G401 (cell line): ENCODE data around the gene NANOS3. TPM values are rescaled to one million over a fixed set of nuclear protein-coding genes. Genes with fewer than 3 reads are reported as not detected.
A peak's percentile ranks its signal among the peaks of the same experiment; 100 is the strongest.

Experiments used
- DNase-seq: peaks from one replicate; pipeline ENCODE4 v3.0.0-alpha.2; 2015; ENCODE audit warnings: low spot score
- in situ Hi-C: cut with HindIII; loops from 2 replicates; pipeline ENCODE4 v1.10.0; 2016; ENCODE audit warnings: low sequenced_read_pairs, mixed read lengths
- total RNA-seq: library from RNA; depleted of rRNA; stranded (reverse); fragments of >200 nt; shearing (Covaris generic); gene quantifications from 2 replicates; pipeline ENCODE4 v1.2.3, GENCODE V29; 2014

NANOS3 gene
- total RNA-seq, 1 experiment from 2014 or later = 3.0 TPM

DNA sequence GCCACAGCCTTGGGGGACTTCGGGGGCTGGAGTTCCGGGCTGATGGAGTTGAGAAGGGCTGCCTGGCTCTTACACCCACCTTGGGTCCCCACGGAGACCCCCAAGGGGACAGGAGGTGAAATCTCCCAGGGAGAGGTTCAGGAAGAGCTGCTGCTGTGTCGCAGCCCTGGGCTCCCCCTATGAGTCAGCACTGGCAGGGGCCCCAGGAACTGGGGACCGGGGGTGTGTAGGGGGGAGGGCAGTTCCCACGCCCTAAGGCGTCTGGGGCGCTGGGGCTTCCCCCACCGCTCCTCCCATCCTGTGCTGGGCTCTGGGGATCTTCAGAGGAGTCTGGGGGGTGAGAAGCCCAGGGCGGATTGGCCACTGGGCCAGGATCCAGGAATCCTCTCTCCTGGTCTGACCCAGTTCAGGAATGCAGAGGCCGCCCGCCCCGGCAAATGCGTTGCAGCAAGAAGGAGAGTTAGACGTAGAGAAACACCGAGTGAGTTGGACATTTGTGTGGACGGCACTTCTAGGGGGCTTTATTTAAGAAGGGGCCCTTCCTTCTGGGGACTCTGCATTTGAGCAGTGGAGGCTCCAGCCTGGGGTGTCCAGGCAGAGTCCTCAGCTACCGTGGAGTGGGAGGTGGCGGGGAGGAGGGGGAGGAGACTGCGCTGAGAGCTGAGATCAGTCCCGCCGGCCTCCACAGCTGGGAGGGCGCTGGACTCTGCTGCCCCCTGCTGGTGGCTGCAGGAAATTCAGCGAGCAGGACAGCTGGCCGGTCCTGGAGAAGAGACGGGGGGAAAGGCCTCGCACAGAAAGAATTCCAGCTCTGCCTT, 15.0 kb upstream of the NANOS3 start:
- peak; percentile 85 for DNase-seq
- in situ Hi-C loops = no loop called here

DNA sequence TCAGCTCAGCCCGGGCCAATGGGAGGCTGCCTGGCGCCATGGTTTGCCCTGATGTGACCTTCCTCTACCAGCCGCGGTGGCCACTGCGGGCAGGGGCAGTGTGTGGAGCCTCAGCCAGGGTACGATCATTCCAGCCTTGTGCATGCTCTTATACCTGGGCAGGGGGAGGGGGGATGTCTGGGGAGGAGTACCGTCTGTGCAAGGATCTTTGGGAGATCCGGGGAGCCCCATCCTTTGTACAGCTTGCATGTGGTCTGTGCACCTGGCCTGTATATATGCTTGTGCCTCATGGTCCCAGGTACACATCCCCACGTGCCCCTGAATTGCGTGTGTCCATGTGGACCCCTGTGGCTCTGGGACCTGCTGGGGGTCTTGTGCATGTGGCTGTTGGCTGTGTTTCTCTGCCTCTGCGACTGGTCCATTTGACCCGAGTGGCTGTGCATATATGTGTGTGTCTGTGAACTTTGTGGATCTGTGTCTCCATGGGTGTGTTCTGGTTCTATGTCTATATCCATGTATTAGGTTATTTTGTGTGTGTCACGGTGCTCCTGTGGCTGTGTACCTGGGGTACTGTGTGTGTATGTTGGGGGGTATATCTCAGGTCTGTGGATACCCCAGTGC, 12.8 kb upstream of the NANOS3 start:
- DNase-seq = no peak
- in situ Hi-C loops = no loop called here

DNA sequence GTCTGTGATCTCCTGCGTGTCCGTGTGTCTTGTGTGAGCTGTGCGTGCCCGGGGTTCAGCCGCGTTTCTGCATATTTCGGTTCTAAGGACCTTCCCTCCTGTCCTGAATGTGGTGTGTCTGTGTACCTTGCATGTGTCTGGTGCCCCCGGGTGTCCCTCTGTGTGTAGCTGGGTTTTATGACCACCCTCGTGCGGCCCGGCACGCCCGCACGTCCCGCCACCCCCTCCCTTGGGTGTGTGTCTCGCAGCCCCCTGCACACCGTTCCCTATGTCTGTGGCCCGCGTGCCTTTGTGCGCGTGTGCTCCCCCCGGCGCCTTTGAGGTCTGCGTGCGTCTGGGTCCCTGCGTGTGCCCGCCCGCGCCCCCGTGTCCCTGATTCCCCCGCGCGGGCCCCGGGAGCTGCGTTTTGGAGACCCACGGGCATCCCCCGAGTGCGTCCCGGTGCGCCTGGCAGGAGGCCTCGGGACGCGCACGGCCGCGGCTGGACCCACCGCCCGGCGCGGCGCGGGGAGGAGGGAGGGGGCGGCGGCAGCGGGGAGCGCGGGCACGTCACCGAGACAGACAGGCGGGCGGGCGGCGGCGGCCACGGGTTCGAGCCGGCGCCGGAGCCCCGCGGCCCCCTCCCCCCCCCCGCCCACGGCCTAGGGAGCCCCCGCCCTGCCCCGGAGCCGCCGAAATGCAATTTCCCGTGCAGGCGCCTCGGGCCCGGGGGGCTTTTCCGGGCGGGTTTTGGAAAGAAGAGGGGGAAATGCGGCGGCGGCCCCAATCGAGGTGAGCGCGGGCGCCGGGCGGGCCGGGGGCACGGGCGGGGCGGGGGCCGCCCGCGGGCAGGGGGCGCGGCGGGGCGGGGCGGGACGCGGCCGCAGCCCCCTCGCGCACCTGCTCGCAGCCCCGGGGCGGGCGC, 12.0 kb upstream of the NANOS3 start:
- DNase-seq = no peak
- in situ Hi-C loops = no loop called here

DNA sequence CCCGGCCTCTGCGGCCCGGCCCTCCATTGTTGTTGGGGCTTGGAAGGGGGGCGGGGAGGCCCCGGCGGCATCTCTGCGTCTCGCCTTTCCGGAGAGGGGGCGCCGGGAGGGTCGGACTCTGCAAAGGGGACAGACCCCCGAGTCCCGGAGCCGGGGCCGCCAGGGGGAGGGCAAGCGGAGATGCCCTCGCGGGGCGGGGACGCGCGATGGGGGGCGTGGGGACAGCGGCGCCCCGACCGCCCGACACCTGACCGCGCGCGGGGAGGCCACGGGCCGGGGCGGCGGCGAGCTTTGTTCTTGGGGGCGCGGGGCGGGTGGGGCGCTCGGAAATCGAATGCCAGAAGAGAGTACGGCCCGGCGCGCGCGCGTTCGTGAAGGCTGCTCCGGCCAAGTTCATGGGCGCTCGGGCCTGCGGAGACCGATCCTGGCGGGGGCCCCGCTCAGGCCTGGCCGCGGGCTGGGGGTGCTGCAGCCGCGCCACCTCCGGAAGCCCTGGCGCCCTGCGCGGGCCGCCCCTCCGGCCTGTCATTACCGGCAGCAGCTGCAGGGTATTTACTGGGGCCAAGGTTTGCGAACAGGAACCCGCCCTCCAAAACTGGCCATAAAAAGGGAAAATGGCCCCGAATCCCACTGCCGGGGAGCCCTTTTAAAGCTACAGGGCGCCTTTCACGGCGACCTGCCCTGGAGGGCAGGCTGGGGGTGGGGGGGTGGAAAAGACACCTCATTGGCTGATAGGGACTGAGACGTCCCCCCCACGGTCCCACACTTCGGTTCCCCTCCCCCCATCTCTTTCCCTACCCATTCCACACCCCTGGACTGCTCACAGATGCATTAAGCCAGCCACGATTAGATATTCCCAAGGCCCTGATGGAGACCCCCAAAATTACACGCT, 11.1 kb upstream of the NANOS3 start:
- in situ Hi-C loops = no loop called here
- peak; percentile 63 for DNase-seq

DNA sequence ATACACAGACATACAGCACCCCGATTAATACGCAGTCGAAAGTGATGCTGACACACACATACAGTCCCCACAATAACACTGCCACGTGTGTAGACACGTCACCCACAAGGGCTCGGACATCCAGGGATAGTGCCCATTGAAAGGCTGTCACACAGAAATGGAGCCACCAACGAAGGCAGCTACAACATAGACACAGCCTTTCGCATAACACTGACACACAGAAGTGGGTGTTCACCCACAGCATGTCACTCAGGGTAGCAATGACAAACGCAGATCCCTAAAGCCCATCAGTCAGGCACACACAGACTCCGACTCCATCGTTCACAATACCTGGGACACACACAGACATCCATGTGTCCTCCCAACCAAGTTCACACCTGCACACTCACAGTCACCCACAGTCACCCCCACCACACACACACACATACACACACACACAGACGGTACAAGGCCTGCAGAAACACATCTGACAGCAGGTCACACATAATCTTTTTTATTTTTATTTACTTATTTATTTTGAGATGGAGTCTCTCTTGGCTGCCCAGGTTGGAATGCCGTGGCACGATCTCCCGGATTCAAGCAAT, 10.4 kb upstream of the NANOS3 start:
- DNase-seq = peak; percentile 56
- in situ Hi-C loops = no loop called here

DNA sequence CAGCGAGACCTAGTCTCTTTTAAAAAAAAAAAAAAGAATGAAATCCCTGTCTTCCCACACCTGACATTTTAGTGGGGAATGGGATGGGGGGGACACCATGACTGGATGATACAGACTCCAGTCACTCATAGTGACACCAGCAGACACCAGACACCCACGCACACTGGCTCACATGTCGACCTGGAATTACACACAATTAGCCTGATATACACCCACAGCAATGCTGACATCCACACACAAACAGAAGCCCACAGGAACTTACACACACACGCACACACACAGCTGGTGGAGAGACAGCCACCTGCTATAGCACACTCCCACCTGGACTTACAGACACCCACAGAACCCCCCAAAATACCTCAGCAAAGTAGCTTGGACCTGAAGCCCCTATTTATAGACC, 8.3 kb upstream of the NANOS3 start:
- in situ Hi-C loops = no loop called here

DNA sequence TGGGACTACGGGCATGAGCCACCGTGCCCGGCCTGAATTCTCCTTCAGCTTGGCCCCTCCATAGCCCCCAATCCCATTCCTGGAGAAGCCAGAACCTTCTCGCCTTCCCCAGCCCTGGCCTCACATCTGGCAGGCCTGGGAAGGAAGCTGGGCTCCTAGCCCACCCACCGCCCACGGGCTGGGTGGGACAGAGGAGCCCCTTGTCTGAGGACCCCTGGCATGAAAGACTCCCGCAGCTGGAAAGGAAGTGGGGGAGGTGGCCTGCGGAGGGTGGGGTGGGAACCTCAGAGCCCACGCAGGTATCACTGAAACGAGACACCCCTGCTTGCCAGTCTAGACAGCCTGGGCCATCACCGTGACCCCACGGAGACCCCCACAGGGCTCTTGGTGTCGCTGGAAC, 7.7 kb upstream of the NANOS3 start:
- DNase-seq = no peak
- in situ Hi-C loops = no loop called here

More for the DNA sequence above, 8.3 kb upstream of the NANOS3 start:
- no peak for DNase-seq

DNA sequence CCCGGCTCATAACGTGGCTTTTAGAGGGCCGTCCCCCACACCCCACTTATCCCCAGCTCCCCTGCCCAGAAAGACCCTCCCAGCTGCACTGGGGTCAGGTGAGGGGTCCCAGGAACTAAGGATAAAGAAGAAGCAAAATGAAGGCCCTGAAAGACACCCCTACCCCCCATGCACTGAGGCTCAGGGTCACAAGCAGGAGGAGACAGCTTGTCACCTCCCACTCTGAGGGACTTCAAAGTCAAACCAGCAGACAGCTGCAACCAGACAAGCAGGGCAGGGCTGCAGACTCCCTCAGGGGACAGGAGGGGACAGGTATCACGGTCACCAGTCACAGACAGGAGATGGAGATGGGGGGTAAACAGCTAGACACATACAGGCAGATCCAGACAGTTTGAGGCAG, 6.1 kb upstream of the NANOS3 start:
- no peak for DNase-seq
- in situ Hi-C loops = no loop called here

DNA sequence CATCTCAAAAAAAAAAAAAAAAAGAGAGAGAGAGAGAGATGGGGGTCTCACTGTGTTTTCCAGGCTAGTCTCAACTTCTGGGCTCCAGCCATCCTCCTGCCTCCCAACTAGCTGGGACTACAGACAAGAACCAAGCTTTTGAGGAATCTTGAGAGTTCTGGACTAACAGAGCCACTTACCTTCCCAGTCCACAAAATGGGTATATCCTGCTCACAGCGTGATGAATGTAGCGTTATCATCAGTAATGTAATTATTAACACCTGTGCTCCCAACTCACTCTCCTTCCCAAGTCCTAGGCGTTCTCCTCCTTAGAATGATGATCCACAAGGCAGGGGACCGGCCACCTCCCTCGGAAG, 4.6 kb upstream of the NANOS3 start:
- DNase-seq = no peak
- in situ Hi-C loops = no loop called here

DNA sequence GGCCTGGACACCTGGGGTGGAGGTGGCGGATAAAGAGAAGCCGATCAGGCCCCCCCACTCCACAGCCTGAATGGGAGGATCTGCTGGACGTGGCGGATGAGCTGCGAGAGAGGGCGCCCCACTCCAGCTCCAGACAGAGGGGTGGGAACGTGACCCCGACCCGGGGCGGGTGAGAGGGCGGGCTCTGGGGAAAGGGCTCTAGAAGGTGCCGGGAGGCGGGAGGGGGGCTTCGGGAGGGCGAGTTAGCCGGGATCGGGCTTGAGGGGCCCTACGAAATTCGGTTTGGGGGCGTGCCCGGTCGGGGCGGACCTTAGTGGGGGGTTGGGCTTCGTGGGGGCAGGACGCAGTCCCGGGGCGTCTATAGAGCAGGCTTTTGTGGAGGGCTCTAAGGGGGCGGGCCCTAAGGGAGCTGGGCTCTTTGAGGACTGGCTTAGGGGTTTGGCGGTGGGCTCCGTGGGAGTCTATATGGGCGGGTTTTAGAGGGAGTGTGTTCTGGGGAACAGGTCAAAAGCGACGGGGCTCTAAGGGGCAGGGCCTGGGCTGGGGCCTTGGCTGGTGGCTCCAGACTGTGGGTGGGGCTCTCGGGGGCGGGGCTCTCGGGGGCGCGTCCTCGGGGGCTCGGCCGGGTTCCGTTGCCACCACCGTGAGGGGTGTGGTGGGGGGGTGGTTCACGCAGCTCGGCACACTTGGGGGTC, 4.1 kb upstream of the NANOS3 start:
- DNase-seq = no peak
- in situ Hi-C loops = no loop called here

DNA sequence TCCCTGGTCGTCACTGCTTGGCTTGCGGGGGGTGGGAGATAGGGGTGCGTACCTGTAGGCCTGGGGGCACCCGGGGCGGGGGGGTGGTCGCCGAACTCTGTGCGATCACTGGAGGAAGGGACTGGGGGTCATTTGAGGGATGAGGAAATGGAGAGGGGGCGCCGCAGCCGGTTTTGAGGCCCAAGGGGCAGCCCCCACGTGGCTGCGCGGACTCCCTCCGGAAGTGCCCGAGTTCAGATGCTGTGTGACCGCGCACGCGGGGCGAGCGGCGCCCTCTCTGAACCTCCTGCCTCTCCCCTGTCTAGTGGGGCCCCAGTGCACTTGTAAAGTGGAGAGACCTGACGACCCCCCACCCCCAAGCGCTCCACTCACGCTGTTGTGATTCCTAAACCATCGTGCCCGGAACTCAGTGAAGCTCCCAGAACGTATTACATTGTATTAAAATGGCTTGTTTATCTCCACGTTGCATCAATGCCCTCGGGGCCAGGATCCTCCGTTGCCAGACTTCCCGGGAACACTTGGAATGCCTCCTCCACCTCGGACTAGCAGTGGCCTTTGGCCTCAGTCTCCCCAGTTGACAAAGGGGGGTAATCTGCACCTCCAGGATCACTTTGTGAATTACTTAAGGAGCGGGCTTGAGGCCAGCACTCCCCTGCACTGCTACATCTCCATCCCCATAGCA, 3.0 kb upstream of the NANOS3 start:
- in situ Hi-C loops = no loop called here

DNA sequence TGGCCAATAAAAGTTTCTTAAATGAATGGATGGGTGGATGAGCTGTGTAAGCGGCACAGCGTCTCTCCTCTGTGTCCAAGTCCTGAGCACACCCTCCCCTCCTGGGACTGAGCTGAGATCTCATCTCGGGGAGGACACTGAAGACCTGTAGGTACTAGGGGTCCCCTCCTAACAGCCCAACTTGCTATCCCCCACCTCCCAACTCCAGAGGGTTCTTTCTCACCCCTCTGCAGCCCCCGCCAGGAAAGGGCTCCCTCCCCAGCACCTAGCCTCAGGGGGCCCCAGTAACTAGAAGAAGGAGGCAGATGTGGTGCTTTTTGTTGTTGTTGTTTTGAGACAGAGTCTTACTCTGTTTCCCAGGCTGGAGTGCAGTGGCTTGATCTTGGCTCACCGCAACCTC, 1.1 kb upstream of the NANOS3 start:
- in situ Hi-C loops = no loop called here
- no peak for DNase-seq

More for the DNA sequence above, 3.0 kb upstream of the NANOS3 start:
- DNase-seq = no peak

DNA sequence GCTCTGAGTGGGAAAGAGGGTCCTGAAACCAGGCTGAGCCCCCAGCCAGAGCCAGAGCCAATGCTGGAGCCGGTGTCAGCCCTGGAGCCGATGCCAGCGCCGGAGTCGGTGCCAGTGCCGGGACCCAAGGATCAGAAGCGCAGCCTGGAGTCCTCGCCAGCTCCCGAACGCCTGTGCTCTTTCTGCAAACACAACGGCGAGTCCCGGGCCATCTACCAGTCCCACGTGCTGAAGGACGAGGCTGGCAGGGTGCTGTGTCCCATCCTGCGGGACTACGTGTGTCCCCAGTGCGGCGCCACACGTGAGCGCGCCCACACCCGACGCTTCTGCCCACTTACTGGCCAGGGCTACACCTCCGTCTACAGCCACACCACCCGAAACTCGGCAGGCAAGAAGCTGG, 369 bp downstream of the NANOS3 start:
- in situ Hi-C loops = no loop called here
- DNase-seq = no peak

DNA sequence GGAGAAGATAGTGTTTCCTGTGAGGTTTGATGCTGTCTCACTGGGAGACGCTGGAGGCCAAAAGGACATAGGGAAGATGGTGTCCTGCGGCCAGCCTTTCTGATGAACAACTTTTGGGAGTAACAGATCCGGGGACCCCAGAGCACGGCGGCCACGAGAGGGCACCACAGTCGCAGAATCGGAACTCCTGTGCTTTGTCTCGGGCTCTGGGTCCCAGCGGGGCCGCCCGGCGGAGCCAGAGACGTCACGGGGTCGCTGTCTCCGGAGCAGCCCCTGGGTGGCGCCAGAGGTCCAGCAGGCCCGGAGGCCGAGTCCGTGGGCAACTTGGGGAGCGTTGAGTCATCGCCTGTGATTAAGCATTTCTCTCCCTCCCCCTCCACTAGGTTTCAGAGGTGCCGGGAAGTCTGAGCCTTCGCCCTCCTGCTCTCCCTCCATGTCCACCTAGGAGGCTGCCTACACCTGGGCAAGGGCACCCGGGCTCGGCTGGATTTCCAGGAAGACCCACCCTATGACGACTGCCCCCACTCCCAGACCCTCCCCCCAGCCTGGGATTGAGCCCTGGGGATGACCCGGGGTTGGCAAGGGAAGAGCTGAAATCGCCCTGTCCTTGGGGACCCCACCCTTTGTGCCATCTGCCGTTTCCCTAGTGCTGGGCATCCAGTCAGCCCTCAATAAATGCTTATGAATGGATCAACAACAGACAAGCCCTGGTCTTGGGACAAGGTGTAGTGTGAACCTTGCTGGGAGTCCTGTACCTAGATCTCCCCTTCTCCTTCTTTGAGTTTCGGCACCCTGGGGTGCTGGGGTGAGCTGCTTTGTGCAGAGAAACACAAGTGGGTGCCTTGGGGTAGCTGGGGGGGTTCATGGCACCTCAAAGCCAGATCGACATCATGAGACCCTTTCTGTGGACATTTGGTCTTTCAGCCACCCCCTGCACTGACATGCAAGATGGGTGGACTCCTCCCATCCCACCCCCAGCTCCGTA, 3.4 kb downstream of the NANOS3 start:
- in situ Hi-C loops = no loop called here
- DNase-seq = peak; percentile 91

DNA sequence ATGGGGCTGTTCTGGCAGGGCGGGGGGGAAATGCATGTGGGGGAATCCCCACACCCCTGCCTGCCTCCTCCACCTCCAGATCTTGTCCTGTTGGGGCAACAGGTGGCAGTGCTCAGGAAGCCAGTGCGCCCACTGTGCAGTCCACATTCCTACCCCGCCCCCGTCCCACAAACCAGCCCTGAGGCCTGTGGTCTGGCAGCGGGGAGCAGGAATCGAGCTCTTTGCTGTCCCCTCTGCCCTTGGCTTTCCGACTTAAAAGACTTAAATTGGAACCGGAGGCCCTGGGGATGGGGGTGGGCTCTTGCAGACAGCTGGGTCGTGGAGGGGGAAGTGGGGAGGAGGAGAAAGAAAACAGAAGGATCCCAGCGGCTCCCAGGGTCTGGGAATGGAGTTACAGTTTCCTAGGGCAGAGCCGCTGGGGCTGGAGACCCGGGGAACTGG, 4.3 kb downstream of the NANOS3 start:
- no peak for DNase-seq
- in situ Hi-C loops = no loop called here

DNA sequence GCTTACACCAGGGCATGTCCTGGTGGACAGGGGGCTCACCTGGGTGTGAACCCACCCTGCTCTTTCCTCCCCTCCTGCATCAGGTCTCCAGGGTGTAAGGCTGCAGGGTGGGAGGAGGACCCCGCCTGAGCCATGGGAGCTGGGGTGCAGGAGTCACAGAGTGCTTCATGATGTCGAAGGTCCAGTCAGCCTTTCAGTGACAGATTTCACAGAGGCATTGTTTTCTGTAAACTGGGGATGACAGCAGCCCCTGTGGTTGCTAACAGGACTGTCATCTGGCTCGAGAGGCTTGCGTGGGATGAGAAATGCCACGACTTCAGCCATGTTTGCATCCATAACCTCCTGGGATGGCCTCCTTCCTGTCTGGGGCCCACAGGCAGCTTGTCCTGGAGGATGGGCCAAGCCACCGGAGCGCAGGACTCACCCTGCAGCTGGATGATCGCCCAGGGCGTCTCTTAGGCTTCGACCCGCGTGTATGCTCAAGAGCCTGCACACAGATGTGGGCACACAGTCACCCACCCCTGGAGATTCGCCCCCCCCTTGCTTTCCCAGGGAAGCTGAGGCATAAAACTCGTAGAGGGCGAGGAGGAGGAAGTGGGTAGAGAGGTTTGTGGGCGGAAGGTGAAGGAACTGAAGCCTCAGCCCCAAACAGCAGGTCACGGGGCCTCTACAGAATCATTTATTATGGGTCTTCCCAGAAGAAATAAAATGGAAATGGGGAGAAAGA, 4.9 kb downstream of the NANOS3 start:
- no peak for DNase-seq
- in situ Hi-C loops = no loop called here
